K562 (cell line): Measurements from ENCODE around the gene HMGN2. TPM values are rescaled to one million over a fixed set of nuclear protein-coding genes. Genes with fewer than 3 reads are reported as not detected.

Experiments
- E2F5 ChIP-seq: sonication (generic); formaldehyde crosslinking; IDR thresholded peaks from 2 replicates; pipeline ENCODE4 v1.8.0; 2022; ENCODE audit warnings: mild to moderate bottlenecking, missing genetic modification reagents
- EP400 ChIP-seq: fragments of 450-650 bp; IDR thresholded peaks from 2 replicates; pipeline ENCODE4 v1.6.1; 2017; ENCODE audit warnings: antibody characterized with exemption, mild to moderate bottlenecking, moderate library complexity
- ERF ChIP-seq: fragments of 450-650 bp; formaldehyde crosslinking; IDR thresholded peaks from 2 replicates; pipeline ENCODE4 v1.4.0; 2020; ENCODE audit warnings: mild to moderate bottlenecking, mixed read lengths
- FIP1L1 ChIP-seq: fragments of 200-400 bp; formaldehyde crosslinking; IDR thresholded peaks from 2 replicates; pipeline ENCODE4 v1.6.1; 2018; ENCODE audit warnings: mild to moderate bottlenecking, low read depth, low read length; ENCODE audit not compliant: poor library complexity, severe bottlenecking
- MNT ChIP-seq, 2 experiments: fragments of 450-650 bp; conservative IDR thresholded peaks; 2 replicates each; pipeline ENCODE4 v1.6.1; 2017; ENCODE audit warnings: mild to moderate bottlenecking in 2 of 2, moderate library complexity in 2 of 2
- PTTG1 ChIP-seq: fragments of 450-650 bp; IDR thresholded peaks from 2 replicates; pipeline ENCODE4 v1.6.1; 2016; ENCODE audit warnings: low read depth, mild to moderate bottlenecking, missing genetic modification characterization, missing compliant biosample characterization
- REST ChIP-seq, 2 experiments: fragments of 450-650 bp; formaldehyde crosslinking in 1 of 2; IDR thresholded peaks; 2 replicates each; pipeline versions ENCODE4 v1.4.0 to v1.6.1; 2014 to 2020; ENCODE audit warnings: mild to moderate bottlenecking in 2 of 2, borderline replicate concordance in 1 of 2, low read depth in 1 of 2
- SMAD3 ChIP-seq: fragments of 450-650 bp; formaldehyde crosslinking; conservative IDR thresholded peaks from 2 replicates; pipeline ENCODE4 v1.4.0; 2020; ENCODE audit warnings: mild to moderate bottlenecking
- THAP12 ChIP-seq: fragments of 250-450 bp; sonication (Bioruptor Pico); IDR thresholded peaks from 2 replicates; pipeline ENCODE4 v1.9.0; 2021; ENCODE audit warnings: mild to moderate bottlenecking, inconsistent platforms
- ZC3H11A ChIP-seq: IDR thresholded peaks from 2 replicates; pipeline ENCODE4 v1.6.1; 2012; ENCODE audit warnings: low read depth, low read length, improper control_type of control experiment
- ZNF668 ChIP-seq: fragments of 250-450 bp; sonication (Bioruptor Pico); IDR thresholded peaks from 2 replicates; pipeline ENCODE4 v1.8.0; 2022; ENCODE audit warnings: mild to moderate bottlenecking, inconsistent platforms
- ZNF740 ChIP-seq, 3 experiments: fragments of 200-800 bp in 1 of 3; sonication (Bioruptor generic) in 1 of 3; sonication (generic) in 1 of 3; formaldehyde crosslinking in 1 of 3; IDR thresholded peaks; 2 replicates each; pipeline versions ENCODE4 v1.6.1 to v1.8.0; 2016 to 2022; ENCODE audit warnings: mild to moderate bottlenecking in 2 of 3, missing compliant biosample characterization in 2 of 3, missing genetic modification characterization in 2 of 3, missing genetic modification reagents in 1 of 3
- polyA plus RNA-seq, 8 experiments: library from polyadenylated mRNA; depleted of rRNA in 4 of 8; stranded (reverse) in 5 of 8; unstranded in 3 of 8; fragments of >200 nt; fragmentation: Nextera tagmentation in 2 of 8; fragmentation: Illumina TruSeq in 1 of 8; extraction: Ambion mirVana in 2 of 8; extraction: Trizol in 1 of 8; gene quantifications; 2 replicates each; pipeline versions ENCODE4 v1.2.1 to v1.2.3, GENCODE V29; 2011 to 2014; ENCODE audit warnings: inconsistent platforms in 1 of 8, missing spikeins in 1 of 8
- total RNA-seq, 7 experiments: library from RNA; depleted of rRNA in 6 of 7; stranded (reverse); fragments of >200 nt in 6 of 7; fragmentation: Illumina TruSeq in 2 of 7; extraction: Trizol in 2 of 7; gene quantifications; 2 replicates each; pipeline versions ENCODE4 v1.2.1 to v1.2.3, GENCODE V29; 2011 to 2021; ENCODE audit warnings: low replicate concordance in 1 of 7

HMGN2 gene
- total and polyA plus RNA-seq, 9 of the 15 experiments (the other 6 are each of a cell fraction or from before 2014, with no cell fraction given) = 370 to 1,354 (median 965) TPM

- TF ChIP-seq REST (IDR thresholded peaks at IDR 0.05; ENCODE audit: borderline replicate concordance) (peak; percentile 100), REST (CRISPR knock-in tag; IDR thresholded peaks at IDR 0.05; ENCODE audit: low read depth) (peak; percentile 87), SMAD3 (CRISPR knock-in tag) (no peak), EP400 (peak; percentile 88), ZNF740 (CRISPR knock-in tag; IDR thresholded peaks at IDR 0.05) (no peak), ZNF740 (tag; IDR thresholded peaks at IDR 0.05) (peak; percentile 8 to 32; a peak in 2 of 4 replicates), ZC3H11A (no peak), FIP1L1 (peak; percentile 90), MNT (conservative IDR thresholded peaks at IDR 0.05) (no peak), ZNF668 (CRISPR knock-in tag) (no peak), E2F5 (CRISPR knock-in tag) (peak; percentile 17; the same call in 1 of the 2 replicates), ERF (peak; percentile 98), PTTG1 (tag) (no peak), THAP12 (CRISPR knock-in tag) (peak; percentile 72; the same call in 1 of the 2 replicates)
Observed at GRCh38 chr1:26472320-26472900, at the start of gene HMGN2 (continued).
